GM21390 (cell line): ENCODE measurements around the gene URM1.
"Not testable (repeated sequence)": the region's sequence is repeated elsewhere in the genome, so short reads cannot be mapped to it uniquely, and the experiment has no call there.

ENCODE experiments used
- ATAC-seq: cut with Tn5 transposase; IDR thresholded peaks from one replicate; pipeline ENCODE4 v1.9.1; 2021; ENCODE audit not compliant: unreplicated experiment

The URM1 gene

DNA sequence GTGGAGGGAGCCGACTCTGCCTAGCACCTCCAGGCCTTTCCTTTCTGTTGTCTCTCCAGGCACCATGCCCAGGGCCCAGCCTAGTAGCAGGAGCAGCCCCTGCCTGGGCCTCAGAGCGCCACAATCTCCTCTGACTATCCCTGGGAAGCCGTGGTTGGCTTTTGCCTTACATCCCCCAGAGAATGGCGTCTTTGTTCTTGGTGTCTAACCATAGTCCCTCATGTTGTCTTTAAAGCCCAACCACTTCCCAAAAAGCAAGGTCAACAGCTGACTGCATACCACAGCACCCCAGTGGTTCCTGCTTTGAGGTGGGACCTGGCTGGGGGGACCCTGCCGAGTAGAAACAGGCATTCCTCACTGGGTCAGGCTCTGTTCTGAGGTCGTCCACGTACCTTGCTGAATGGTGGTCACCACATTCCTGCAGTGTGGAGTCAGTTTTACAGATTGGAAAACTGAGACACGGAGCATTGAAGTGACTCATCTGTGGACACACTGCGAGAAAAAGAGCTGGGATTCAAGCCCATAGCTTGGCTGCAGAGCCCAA, 35.7 kb downstream of the URM1 start:
- no peak for ATAC-seq

DNA sequence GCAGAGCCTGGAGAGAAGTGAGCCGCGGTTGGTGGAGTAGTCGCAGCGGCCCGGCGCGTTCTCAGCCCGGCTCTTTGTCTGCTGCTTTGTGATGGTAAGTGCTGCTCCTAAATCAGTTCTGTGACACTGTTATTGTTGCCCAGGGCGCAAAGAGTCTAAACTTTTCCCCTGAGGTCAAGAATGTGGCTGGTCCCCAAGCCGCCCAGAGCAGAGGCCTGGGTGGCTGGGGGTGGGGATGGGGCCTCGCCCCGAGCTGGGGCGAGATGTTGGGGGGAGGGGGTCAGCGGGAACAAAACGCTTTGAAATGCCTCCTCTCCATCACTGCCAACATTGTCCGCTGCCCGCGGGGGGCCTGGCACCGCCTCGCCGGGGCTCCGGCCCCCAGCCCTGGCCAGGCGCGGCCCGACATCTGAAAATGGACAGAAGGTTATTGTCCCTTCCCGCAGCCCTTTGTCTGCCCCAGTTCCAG, 37.8 kb downstream of the URM1 start:
- no peak for ATAC-seq

DNA sequence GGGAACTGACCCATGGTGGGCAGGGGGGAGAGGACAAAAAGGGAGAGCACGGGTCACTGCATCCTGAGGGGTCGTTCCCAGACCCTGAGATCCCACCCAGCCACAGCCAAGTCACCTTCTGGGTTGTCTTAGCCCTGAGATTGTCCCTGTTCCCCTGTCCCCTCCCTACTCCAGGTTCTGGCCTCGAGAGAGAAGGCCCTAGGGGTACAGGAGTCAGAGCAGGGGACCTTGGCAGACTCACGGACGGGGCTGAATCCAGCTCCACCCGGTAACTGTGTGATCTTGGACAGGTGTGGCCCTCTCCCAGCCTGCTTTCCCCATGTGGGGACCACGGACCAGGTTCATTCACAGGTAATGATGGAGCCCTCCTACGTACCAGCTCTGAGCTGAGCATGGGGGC, 38.3 kb downstream of the URM1 start:
- ATAC-seq = no peak

DNA sequence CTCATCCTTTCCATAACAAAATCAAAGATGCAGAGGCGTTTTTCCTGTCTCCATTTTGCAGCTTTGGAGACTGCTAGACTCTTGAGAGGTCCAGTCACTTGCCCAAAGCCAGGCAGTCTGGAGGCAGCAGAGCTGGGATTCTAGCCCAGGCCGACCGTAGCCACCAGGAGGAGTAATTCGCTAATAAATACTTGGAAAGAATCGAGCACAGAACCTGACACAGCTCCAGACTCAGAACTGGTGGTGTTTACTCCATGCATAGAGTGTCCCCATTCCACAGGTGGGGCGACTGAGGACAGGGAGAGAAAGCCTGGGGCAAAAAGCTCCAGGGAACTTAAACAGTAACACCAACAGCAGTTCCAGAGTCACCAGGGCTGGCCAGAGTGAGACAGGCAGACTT, 38.8 kb downstream of the URM1 start:
- ATAC-seq = no peak

DNA sequence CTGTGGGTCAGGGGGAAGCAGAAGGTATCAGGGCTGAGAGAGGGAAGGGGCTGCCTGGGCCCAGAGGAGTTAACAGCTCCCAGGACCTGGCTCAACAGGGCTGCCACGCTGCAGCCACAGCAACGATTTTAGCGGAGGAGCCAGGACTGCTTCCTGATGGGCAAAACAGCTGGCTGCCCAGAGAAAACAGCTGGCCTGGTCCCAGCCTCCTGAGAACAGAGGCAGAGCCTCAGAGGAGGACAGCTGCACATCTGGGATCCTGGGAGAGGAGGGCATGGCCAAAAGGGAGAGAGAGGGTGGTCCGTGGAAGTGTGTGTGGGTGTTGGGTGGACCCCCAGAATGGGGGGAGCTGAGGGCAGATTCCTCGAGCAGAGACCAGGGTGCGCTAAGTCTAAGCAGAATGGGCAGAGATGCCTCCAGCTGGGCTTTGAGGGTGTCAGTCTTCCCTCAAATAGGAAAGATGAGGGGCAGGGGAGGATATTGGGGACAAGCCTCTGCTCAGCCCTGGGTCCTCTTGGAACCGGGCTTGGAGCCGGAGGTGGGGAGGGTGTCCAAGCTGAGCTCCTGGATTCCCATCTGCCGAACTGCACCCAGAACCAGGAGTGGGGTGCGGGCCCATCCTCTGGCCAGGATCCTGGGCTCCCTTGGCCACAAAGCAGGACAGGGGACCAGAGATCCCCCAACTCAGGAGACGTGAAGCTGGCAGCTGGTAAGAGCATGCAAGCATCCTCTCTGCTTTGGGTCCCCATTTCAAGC, 40.4 kb downstream of the URM1 start:
- ATAC-seq = no peak

DNA sequence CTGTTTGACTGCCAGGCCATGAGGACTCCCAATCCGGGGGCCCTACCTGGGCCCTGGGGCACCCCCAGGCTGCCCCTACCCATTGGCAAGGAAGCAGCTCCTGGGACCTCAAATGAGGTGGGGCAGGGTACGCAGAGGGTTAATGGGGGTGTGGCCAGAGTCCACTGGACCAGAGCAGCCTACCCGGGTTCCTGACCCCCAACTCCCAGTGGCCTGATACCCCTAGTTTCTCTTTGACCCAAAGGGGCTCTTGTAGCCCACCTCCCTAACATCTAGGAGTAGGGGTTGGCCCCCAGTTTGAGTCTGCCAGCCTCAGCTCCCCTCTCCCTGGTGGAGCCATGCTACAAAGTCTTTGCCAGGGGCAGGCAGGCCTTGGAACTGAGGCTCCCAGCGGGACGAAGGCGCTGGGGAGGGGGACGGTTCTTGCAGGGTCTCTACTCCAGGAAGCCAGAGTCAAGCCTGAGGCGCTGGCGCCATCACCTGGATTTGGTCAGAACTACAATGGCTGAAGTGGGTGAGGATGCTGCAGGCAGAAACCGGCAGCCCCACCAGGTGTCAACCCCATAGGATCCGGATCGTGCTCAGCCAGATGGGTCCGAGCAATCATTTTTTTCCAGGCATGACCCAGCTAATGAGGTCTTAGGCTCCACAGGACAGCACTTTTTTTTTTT, 41.1 kb downstream of the URM1 start:
- ATAC-seq = no peak

DNA sequence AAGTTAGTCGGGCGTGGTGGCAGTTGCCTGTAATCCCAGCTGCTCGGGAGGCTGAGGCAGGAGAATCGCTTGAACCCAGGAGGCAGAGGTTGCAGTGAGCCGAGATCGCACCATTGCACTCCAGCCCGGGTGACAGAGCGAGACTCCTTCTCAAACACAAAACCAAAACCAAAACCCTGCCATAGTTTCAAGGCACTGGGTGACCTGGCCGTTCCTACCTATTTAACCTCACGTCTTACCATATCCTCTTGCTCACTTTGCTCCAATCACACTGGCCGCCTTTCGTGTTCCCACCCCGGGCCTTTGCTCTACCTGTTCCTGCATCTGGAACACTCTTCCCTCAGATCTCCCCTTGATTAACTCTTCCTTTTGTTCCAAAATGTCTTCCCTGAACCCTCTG, 42.6 kb downstream of the URM1 start:
- ATAC-seq = not testable (repeated sequence)

DNA sequence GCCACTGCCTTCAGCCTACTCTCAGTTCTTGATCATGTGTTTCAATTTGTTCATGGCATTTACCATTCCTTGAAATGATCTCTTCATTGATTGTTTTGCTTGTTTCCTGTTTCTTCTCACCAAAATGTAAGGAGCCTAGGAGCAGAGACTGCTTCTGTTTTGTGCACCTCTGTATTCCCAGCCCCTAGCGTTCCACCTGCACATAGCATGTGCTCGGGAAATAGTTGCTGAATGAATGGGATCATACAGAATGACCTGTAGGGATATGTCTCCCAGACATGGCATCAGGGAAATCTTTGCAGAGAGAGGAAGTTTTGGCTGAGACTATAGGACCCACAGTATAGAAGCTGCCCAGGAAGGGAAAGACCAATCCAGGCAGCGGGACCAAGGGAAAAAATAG, 43.3 kb downstream of the URM1 start:
- no peak for ATAC-seq

DNA sequence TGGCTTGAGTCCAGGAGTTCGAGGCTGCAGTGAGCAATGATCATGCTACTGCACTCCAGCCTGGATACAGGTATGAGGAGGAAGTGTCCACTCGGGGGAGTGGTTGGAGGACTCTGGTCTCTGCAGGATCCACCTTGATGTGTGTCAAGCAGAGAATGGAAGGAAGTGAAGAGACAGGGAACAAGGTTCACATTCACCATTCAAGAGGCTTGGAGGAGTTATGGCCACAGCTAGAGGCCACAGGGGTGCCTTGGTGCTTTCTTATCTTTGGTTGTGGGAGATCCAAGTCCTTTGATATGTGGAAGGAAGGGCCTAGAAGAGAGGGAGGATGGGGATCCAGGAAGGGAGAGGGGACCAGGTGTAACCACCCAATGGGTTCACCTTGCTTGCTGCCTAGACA, 44.1 kb downstream of the URM1 start:
- ATAC-seq = no peak

DNA sequence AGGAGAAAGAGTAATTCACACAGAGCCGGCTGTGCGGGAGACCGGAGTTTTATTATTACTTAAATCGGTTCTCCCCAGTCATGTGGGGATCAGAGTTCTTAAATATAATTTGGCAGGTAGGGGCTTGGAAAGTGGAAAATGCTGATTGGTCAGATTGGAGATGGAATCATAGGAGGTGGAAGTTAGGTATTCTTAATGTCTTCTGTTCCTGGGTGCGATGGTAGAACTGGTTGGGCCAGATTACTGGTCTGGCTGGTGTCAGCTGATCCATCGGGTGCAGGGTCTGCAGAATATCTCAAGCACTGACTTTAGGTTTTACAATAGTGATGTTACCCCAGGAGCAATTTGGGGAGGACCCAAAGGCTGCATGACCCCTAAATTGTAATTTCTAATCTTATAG, 44.8 kb downstream of the URM1 start:
- no peak for ATAC-seq

DNA sequence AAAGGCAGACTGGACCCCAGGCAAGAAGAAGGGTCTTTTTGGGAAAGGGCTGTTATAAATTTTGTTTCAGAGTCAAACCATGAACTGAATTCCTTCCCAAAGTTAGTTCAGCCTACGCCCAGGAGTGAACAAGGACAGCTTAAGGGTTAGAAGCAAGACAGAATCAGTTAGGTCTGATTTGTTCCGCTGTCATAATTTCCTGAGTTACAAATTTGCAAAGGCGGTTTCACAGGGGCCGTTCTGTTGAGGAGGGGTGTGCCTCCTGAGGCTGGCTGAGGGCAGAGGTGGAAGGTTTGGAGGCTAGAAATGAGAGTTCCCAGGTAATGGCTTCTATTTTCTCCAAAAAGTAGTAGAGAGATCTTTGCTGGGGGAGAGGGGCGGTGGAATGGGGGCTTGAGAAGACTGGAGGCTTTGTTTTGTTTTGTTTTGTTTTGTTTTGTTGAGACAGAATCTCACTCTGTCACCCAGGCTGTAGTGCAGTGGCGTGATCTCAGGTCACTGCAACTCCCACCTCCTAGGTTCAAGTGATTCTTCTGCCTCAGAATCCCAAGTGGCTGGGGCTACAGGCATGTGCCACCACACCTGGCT, 45.4 kb downstream of the URM1 start:
- ATAC-seq = no peak

DNA sequence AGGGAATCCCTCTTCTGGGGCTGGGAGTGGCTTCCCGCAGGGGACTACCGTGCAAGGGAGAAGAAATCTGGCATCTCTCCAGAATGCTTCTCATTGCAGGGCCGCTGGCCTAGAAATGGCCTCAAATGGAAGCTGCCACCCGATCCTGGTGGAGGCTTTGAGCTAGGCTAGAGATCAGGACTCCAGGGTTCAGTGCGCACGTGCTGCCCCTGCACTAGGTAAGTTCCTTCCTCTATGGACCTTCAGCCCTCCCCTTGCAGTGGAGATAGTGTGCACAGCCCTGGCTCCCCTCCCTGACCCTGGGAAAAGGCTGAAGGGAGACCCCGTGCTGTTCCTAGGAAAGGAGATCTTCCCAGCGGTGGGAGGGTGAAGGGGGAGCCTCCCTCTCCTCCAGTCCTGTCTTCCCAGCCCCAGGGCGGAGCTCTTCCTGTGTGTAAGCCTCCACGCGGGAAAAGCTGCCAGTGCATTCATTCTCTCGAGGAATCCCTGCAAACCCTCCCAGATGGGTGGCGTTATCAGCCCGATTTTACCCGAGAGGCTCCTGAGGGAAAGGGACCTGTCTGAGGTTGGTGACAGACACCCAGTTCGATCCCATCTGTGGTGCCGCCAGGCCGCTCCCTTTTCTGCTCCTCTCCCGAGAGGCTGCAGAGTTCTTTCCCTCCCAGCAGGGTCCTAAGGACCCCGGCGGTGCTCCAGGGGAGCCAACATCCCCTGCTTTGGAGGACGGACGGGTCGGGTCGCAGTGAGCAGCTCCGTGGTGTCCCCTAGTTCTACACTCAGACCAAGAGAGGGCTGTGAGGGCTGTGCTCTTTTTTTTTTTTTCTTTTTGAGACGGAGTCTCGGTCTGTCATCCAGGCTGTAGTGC, 48.1 kb downstream of the URM1 start:
- no peak for ATAC-seq

DNA sequence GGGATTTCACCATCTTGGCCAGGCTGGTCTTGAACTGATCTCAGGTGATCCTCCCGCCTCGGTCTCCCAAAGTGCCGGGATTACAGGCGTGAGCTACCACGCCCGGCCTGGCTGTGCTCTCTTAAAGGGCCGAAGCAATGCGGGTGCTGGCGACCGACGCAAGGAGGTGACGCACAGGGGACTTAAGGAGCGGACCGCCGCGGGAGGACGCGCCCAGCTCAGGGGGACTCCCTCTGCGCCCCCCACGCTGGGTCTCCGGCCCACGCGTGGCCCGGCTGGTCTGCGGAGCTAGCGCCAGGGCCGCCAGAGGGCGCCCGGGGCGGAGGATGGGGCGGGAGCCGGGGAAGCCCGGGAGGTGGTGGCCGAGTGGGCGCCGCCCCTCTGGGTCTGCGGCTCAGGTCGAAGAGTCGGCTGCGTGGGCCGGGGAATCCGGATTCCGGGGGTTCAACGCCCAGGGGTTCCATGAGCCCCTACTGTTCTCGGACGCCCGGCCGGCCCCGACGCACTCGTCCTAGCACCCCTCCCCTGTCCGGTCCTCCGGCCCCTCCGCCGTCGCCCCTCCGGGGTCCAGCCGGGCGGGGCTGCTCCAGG, 49.0 kb downstream of the URM1 start:
- ATAC-seq = peak; percentile 75

DNA sequence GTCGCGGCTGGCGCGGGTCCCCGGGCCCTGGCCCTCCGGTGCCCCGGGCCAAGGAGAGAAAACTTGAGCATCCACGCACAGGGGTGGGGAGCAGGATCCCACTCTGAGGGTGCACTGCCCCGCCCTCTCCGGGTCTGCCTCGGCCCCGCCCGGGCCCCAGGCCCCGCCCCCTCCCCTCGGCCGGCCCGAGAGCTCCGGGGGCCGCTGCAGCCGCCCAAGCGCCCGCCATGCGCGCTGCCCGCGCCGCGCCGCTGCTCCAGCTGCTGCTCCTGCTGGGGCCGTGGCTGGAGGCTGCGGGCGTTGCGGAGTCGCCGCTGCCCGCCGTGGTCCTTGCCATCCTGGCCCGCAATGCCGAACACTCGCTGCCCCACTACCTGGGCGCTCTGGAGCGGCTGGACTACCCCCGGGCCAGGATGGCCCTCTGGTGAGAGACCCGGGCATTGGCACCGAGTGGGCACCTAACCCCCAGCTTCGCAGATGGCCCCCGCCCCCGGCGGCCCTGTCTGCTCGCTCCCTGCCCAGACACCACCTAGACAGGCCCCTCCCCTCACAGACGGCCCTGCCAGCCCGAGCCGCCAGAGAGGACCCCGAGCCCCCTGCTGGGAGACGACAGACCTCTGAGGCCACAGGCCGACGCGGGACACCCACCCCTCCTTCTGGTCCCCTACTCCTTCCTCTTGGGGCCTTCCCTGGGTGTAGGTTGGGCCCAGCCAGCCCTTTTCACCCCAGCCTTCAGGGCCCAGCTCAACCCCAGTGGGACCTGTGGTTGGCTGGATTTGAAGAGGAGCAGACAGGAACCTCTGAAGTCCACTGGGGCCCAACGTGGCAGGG, 49.7 kb downstream of the URM1 start, which contains the start of gene CERCAM:
Gene CERCAM, plus strand, starts transcription at position 207 of the 831 bp plus-strand sequence. Its CDS starts 21 bp downstream, at position 228.
- ATAC-seq = peak; percentile 80

DNA sequence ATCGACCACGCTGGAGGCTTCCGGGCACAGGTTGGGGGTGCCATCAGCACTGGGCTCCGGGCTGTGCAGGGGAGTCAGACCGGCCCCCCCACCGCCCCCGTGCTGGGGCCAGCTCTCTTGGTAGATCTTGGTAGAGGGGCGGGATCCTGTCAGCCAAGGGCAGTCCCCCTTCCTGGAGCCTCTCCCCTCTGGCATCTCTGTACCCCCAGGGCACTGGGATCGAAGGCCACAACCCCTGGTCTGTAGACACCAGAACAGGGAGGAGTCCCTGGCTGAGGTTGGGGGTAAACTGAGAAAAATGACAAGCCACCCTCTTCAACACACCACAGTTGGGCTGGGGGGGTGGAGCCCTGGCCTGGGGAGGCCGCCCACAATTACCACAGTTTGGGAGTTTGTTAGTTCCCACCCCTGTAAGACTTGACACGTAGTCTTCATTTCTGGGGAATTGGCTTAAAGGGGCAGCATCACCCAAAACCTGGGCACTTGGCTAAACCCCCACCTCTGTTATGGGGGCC, 50.4 kb downstream of the URM1 start:
- ATAC-seq = no peak

DNA sequence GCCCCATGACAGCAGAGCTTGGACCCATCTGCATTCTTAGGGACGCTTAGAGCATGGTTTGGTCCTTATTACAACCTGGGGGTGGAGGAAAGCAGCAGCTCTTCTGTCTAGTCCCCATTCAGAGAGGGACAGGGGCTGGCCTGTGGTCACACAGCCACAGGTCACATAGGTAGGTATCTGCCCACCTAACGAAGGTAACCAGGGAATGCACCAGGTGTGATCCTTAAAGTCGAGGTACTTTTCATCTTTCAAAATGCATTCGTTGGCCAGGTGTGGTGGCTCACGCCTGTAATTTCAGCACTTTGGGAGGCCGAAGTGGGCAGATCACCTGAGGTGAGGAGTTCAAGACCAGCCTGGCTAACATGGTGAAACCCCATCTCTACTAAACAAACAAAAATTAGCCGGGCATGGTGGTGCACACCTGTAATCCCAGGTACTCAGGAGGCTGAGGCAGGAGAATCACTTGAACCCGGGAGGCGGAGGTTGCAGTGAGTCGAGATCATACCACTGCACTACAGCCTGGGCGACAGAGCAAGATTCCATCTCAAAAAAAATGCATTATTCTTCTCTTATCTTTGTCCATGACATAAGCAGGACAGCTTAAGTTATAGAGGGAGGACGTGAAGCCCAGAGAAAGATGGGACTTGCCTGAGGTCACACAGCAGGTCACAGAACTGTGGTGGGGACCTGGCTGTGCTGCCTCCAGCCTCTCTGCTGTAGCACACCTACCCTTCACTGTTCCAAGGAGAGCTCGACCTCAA, 51.0 kb downstream of the URM1 start:
- ATAC-seq = not testable (repeated sequence)

DNA sequence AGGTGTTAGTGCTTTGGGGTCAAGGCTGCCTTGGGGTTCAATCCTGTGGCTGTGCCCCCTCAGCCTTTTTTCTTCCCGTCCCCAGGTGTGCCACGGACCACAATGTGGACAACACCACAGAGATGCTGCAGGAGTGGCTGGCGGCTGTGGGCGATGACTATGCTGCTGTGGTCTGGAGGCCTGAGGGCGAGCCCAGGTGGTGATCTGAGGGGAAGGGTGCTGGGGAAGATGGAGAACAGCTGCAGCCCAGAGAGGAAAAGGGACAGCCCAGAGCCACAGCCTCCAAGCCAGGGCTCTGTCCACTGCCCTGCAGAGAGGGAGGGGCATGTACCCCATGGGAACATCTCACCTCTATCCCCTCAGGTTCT, 51.6 kb downstream of the URM1 start:
- ATAC-seq = no peak

DNA sequence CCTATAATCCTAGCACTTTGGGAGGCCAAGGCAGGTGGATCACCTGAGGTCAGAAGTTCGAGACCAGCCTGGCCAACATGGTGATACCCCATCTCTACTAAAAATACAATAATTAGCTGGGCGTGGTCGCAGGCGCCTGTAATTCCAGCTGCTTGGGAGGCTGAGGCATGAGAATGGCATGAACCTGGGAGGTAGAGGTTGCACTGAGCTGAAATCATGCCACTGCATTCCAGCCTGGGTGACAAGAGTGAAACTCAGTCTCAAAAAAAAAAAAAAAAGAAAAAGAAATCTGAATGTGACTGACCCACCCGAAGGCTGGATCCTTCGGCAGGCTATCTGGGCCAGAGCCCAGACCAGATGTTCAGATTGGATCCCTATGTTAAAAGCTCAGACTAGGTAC, 52.2 kb downstream of the URM1 start:
- not testable (repeated sequence) for ATAC-seq
